MCF 10A (cell line): ENCODE results near the gene SLC22A23. TPM values are rescaled to one million over a fixed set of nuclear protein-coding genes. Genes with fewer than 3 reads are reported as not detected.
A peak's percentile ranks its signal among the peaks of the same experiment; 100 is the strongest.

Experiments
- BruUV-seq: library from RNA; stranded (reverse); fragments of 400-500 nt; replicated peaks from 2 replicates; lab custom pipeline; 2021; lab: Mats Ljungman, UMichigan
- CTCF ChIA-PET: fragments of 300-600 bp; sonication (Branson Sonifier 250); formaldehyde crosslinking; extraction: SDS; loops from one replicate; lab custom pipeline; 2021; ENCODE audit warnings: antibody characterized with exemption, inconsistent platforms; lab: Yijun Ruan, JAX
- POLR2A ChIA-PET: fragments of 300-600, 350-650 bp; sonication (Branson Sonifier 250); formaldehyde crosslinking; extraction: SDS; loops from one replicate; lab custom pipeline; 2020; ENCODE audit warnings: antibody characterized with exemption, inconsistent platforms; lab: Yijun Ruan, JAX
- DNase-seq: peaks from one replicate; pipeline ENCODE4 v3.0.0-alpha.2; 2018; ENCODE audit not compliant: unreplicated experiment
- H3K27ac Mint-ChIP-seq: one replicate; pipeline ENCODE4 v1.8.0; 2022; ENCODE audit warnings: mild to moderate bottlenecking, low read depth, mixed read lengths; ENCODE audit not compliant: unreplicated experiment
- H3K27me3 Mint-ChIP-seq: one replicate; pipeline ENCODE4 v1.8.0; 2022; ENCODE audit warnings: mixed read lengths; ENCODE audit not compliant: insufficient read depth, unreplicated experiment
- H3K36me3 Mint-ChIP-seq: one replicate; pipeline ENCODE4 v1.8.0; 2022; ENCODE audit warnings: mild to moderate bottlenecking, moderate library complexity, mixed read lengths; ENCODE audit not compliant: insufficient read depth, unreplicated experiment
- H3K4me1 Mint-ChIP-seq: one replicate; pipeline ENCODE4 v1.8.0; 2022; ENCODE audit warnings: mixed read lengths; ENCODE audit not compliant: insufficient read depth, unreplicated experiment
- H3K4me3 Mint-ChIP-seq: one replicate; pipeline ENCODE4 v1.8.0; 2022; ENCODE audit warnings: mild to moderate bottlenecking, moderate library complexity, mixed read lengths; ENCODE audit not compliant: unreplicated experiment
- H3K9me3 Mint-ChIP-seq: one replicate; pipeline ENCODE4 v1.8.0; 2022; ENCODE audit warnings: mixed read lengths; ENCODE audit not compliant: unreplicated experiment
- intact Hi-C: fragments of 100-400 bp; cut with micrococcal nuclease; formaldehyde crosslinking; loops from 2 replicates; pipeline ENCODE4 v1.14.1; 2022
- total RNA-seq: library from RNA; stranded (reverse); gene quantifications from 2 replicates; pipeline ENCODE4 v1.2.3, GENCODE V29; 2022
- TF ChIP-seq, protein P1 (sequence below): fragments of 200-600 bp; IDR thresholded peaks from one replicate; pipeline ENCODE4 v1.8.0; 2022; ENCODE audit warnings: antibody characterized with exemption, mild to moderate bottlenecking; ENCODE audit not compliant: unreplicated experiment

Gene SLC22A23
- total RNA-seq, 1 experiment from 2014 or later, result 11.9 TPM

- Mint-ChIP-seq H3K4me1 (peaks cover 14% of the 10 kb centered on the region), H3K36me3 (no peaks in the 10 kb centered on the region), H3K27ac (no peak overlapping the region), H3K4me3 (no peak overlapping the region), H3K9me3 (no peaks in the 10 kb centered on the region), H3K27me3 (no peaks in the 10 kb centered on the region)
- TF ChIP-seq, protein P1, sequence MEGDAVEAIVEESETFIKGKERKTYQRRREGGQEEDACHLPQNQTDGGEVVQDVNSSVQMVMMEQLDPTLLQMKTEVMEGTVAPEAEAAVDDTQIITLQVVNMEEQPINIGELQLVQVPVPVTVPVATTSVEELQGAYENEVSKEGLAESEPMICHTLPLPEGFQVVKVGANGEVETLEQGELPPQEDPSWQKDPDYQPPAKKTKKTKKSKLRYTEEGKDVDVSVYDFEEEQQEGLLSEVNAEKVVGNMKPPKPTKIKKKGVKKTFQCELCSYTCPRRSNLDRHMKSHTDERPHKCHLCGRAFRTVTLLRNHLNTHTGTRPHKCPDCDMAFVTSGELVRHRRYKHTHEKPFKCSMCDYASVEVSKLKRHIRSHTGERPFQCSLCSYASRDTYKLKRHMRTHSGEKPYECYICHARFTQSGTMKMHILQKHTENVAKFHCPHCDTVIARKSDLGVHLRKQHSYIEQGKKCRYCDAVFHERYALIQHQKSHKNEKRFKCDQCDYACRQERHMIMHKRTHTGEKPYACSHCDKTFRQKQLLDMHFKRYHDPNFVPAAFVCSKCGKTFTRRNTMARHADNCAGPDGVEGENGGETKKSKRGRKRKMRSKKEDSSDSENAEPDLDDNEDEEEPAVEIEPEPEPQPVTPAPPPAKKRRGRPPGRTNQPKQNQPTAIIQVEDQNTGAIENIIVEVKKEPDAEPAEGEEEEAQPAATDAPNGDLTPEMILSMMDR, result no peak
- no peak for DNase-seq
- intact Hi-C loops, result no loop called here
- BruUV-seq, result no TSS peak
- CTCF ChIA-PET, result interaction anchor here (0.7 to 2.0 kb wide), 2 partner anchors 19 to 98 kb away, joined by 3 to 8 read pairs; no protein-coding TSS in a partner anchor
- POLR2A ChIA-PET, result no interaction called here
These were observed 27.6 kb downstream of the SLC22A23 start for GRCh38 chr6:3429211-3429610.

- intact Hi-C loops, result no loop called here
- TF ChIP-seq, protein P1, result no peak
- BruUV-seq, result no TSS peak
- H3K36me3 Mint-ChIP-seq, result no peaks in the 10 kb centered on the region
- peaks cover 17% of the 10 kb centered on the region for H3K4me1 Mint-ChIP-seq
- no peaks in the 10 kb centered on the region for H3K27me3 Mint-ChIP-seq
- ChIA-PET POLR2A (interaction anchor here (1.2 to 1.3 kb wide), 2 partner anchors 26 to 64 kb away, joined by 3 to 4 read pairs; no protein-coding TSS in a partner anchor), CTCF (interaction anchor here (0.7 to 2.0 kb wide), 2 partner anchors 18 to 98 kb away, joined by 3 to 8 read pairs; no protein-coding TSS in a partner anchor)
- H3K9me3 Mint-ChIP-seq, result no peaks in the 10 kb centered on the region
- no peak overlapping the region for H3K4me3 Mint-ChIP-seq
- H3K27ac Mint-ChIP-seq, result no peak overlapping the region
- DNase-seq, result no peak
These were observed 28.1 kb downstream of the SLC22A23 start for GRCh38 chr6:3428700-3429099.

DNA sequence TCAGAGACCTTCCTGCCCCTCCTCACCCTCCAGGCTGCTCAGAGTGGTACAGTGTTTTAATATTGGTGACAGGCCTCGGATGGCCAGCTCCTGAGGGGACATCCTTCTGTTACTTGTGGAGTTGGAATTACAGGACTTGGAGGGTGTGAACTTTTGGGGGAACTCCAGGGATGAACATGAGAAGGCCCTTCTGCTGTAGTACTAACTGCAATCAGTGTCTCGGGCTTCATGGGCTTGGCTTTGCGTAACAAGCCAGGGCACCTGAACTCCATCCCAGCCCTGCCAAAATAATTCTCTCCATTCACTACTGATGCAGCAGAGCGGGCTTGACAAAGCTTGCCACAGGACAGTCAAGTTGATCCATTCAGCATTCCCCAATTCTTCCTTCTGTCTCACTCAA is 28.6 kb downstream of the SLC22A23 start:
- BruUV-seq, result no TSS peak
- H3K4me1 Mint-ChIP-seq, result peaks cover 17% of the 10 kb centered on the region

GRCh38 chr6:3427687-3428085 is 29.2 kb downstream of the SLC22A23 start:
- peak overlapping the region; percentile 51 for H3K27ac Mint-ChIP-seq
- intact Hi-C loops, result no loop called here
- H3K4me1 Mint-ChIP-seq, result peaks cover 22% of the 10 kb centered on the region
- BruUV-seq, result no TSS peak
- ChIA-PET POLR2A (interaction anchor here (0.8 to 1.5 kb wide), 5 partner anchors 8 to 63 kb away, joined by 3 to 6 read pairs (median 4); no protein-coding TSS in a partner anchor), CTCF (interaction anchor here (0.7 to 2.0 kb wide), 5 partner anchors 11 to 149 kb away, joined by 3 to 8 read pairs (median 3); no protein-coding TSS in a partner anchor)
- peak; percentile 40 for DNase-seq
- TF ChIP-seq, protein P1, result no peak
- H3K36me3 Mint-ChIP-seq, result no peaks in the 10 kb centered on the region
- no peaks in the 10 kb centered on the region for H3K27me3 Mint-ChIP-seq
- no peak overlapping the region for H3K4me3 Mint-ChIP-seq
- no peaks in the 10 kb centered on the region for H3K9me3 Mint-ChIP-seq

More for the DNA sequence above, 28.6 kb downstream of the SLC22A23 start:
- Mint-ChIP-seq H3K27me3 (no peaks in the 10 kb centered on the region), H3K9me3 (no peaks in the 10 kb centered on the region), H3K4me3 (no peak overlapping the region), H3K36me3 (no peaks in the 10 kb centered on the region), H3K27ac (no peak overlapping the region)
- POLR2A ChIA-PET, result interaction anchor here (0.9 to 1.3 kb wide), 3 partner anchors 23 to 63 kb away, joined by 3 to 6 read pairs (median 4); no protein-coding TSS in a partner anchor
- CTCF ChIA-PET, result interaction anchor here (0.7 to 2.0 kb wide), 3 partner anchors 17 to 98 kb away, joined by 3 to 8 read pairs (median 3); no protein-coding TSS in a partner anchor
- DNase-seq, result no peak
- intact Hi-C loops, result no loop called here
- TF ChIP-seq, protein P1, result no peak
